Cardiac septum (tissue), 1 donor: Measurements from ENCODE around the gene CRYBG1. TPM values are rescaled to one million over a fixed set of nuclear protein-coding genes. Genes with fewer than 3 reads are reported as not detected.
"Not testable (repeated sequence)": the region's sequence is repeated elsewhere in the genome, so short reads cannot be mapped to it uniquely, and the experiment has no call there.

ENCODE experiments used
- DNase-seq: peaks from one replicate; pipeline ENCODE4 v3.0.0-alpha.2; 2020; ENCODE audit warnings: low spot score
- intact Hi-C: fragments of 100-400 bp; cut with DNase I; formaldehyde crosslinking; loops from one replicate; pipeline ENCODE4 v1.14.0; 2022
- total RNA-seq: library from RNA; stranded (reverse); fragmentation: NEBNext Ultra II Directional; extraction: Animal tissue kit (Norgen Biotek cat#: 25700); gene quantifications from one replicate; pipeline ENCODE4 v1.2.1, GENCODE V29; 2021
- donor health status: DM: no; HTN: no; CAD: no.

CRYBG1 gene
- total RNA-seq, 1 donor from 2014 or later: 1.7 TPM

GRCh38 chr6:106534564-106534982 is 174.1 kb downstream of the CRYBG1 start:
- no peak for DNase-seq
- intact Hi-C loops: no loop called here

- no peak for DNase-seq
- intact Hi-C loops: no loop called here
Measured at GRCh38 chr6:106535012-106535411, 174.5 kb downstream of the CRYBG1 start.

- DNase-seq: no peak
- intact Hi-C loops: no loop called here
Measured at GRCh38 chr6:106536357-106536756, 175.8 kb downstream of the CRYBG1 start.

GRCh38 chr6:106536851-106537250 is 176.3 kb downstream of the CRYBG1 start:
- no peak for DNase-seq
- intact Hi-C loops: no loop called here

- DNase-seq: no peak
- intact Hi-C loops: no loop called here
Measured at GRCh38 chr6:106537662-106538061, 177.1 kb downstream of the CRYBG1 start.

GRCh38 chr6:106538145-106538544 is 177.6 kb downstream of the CRYBG1 start:
- intact Hi-C loops: no loop called here
- DNase-seq: no peak

GRCh38 chr6:106539936-106540335 is 179.4 kb downstream of the CRYBG1 start:
- DNase-seq: no peak
- intact Hi-C loops: no loop called here

GRCh38 chr6:106540432-106540831 is 179.9 kb downstream of the CRYBG1 start:
- intact Hi-C loops: no loop called here
- no peak for DNase-seq

- DNase-seq: no peak
- intact Hi-C loops: no loop called here
Measured at GRCh38 chr6:106540907-106541306, 180.4 kb downstream of the CRYBG1 start.

- intact Hi-C loops: no loop called here
- no peak for DNase-seq
Measured at GRCh38 chr6:106546261-106546690, 185.8 kb downstream of the CRYBG1 start.

- intact Hi-C loops: no loop called here
- no peak for DNase-seq
Measured at GRCh38 chr6:106546691-106547414, 186.3 kb downstream of the CRYBG1 start.

GRCh38 chr6:106547601-106548453 is 187.3 kb downstream of the CRYBG1 start:
- DNase-seq: no peak
- intact Hi-C loops: no loop called here

GRCh38 chr6:106548926-106549455 is 188.5 kb downstream of the CRYBG1 start:
- intact Hi-C loops, DNase-seq: not testable (repeated sequence)

- no peak for DNase-seq
- intact Hi-C loops: no loop called here
Measured at GRCh38 chr6:106549521-106549920, 189.0 kb downstream of the CRYBG1 start.

GRCh38 chr6:106551155-106551554 is 190.6 kb downstream of the CRYBG1 start:
- intact Hi-C loops: no loop called here
- DNase-seq: no peak

- intact Hi-C loops: no loop called here
- DNase-seq: no peak
Measured at GRCh38 chr6:106553440-106553839, 192.9 kb downstream of the CRYBG1 start.

- no peak for DNase-seq
- intact Hi-C loops: no loop called here
Measured at GRCh38 chr6:106555767-106556166, 195.2 kb downstream of the CRYBG1 start.

- intact Hi-C loops: no loop called here
- DNase-seq: no peak
Measured at GRCh38 chr6:106556368-106556960, 195.9 kb downstream of the CRYBG1 start.

- intact Hi-C loops: no loop called here
Measured at GRCh38 chr6:106557837-106558236, 197.3 kb downstream of the CRYBG1 start.

GRCh38 chr6:106558364-106558763 is 197.8 kb downstream of the CRYBG1 start:
- no peak for DNase-seq
- intact Hi-C loops: no loop called here

More at GRCh38 chr6:106557837-106558236, 197.3 kb downstream of the CRYBG1 start:
- no peak for DNase-seq
